HCT116 (cell line): Measurements from ENCODE around the gene MEGF8. TPM values are rescaled to one million over a fixed set of nuclear protein-coding genes. Genes with fewer than 3 reads are reported as not detected.

ENCODE experiments used
- ATAC-seq: fragments of 200-7000 bp; cut with Tn5 transposase; 2 replicates; pipeline ENCODE4 v1.9.1; 2020; ENCODE audit warnings: mild to moderate bottlenecking, moderate library complexity
- BruUV-seq: library from RNA; stranded (reverse); fragments of 400-500 nt; replicated peaks from 2 replicates; lab custom pipeline; 2021; lab: Mats Ljungman, UMichigan
- CTCF ChIA-PET: fragments of 300-600 bp; sonication (Branson Sonifier 250); formaldehyde crosslinking; loops from one replicate; lab custom pipeline; 2021; ENCODE audit warnings: antibody characterized with exemption; lab: Charles Lee
- POLR2A ChIA-PET: fragments of 300-600, 350-600 bp; sonication (Branson Sonifier 250); formaldehyde crosslinking; loops from one replicate; lab custom pipeline; 2021; ENCODE audit warnings: antibody characterized with exemption; lab: Charles Lee
- RAD21 ChIA-PET, 2 experiments: fragments of 300-600 bp; sonication (Branson Sonifier 250); formaldehyde crosslinking; loops; one replicate each; lab custom pipeline; 2023; ENCODE audit warnings: low total read pairs in 2 of 2; ENCODE audit not compliant: uncharacterized antibody in 2 of 2, unreplicated experiment in 2 of 2, low non-redundant PET in 1 of 2; lab: Charles Lee
- DNase-seq: peaks from one replicate; pipeline ENCODE4 v3.0.0-alpha.2; 2010; ENCODE audit warnings: low read depth, low spot score
- H2AFZ ChIP-seq: fragments of 200-600 bp; shearing (Covaris generic), sonication (generic); 2 replicates; pipeline ENCODE4 v1.6.1; 2017; ENCODE audit warnings: low read depth, mixed run types, mixed read lengths, antibody characterized with exemption, low read length; ENCODE audit not compliant: poor library complexity, severe bottlenecking
- H3K27ac ChIP-seq: 2 replicates; pipeline ENCODE4 v1.5.1; 2012; ENCODE audit warnings: low read depth, low read length
- H3K27me3 ChIP-seq: fragments of 200-600 bp; sonication (generic); 2 replicates; pipeline ENCODE4 v1.6.1; 2016; ENCODE audit warnings: mixed run types, low read length, mixed read lengths; ENCODE audit not compliant: insufficient read depth
- H3K36me3 ChIP-seq, 2 experiments: fragments of 200-500 bp in 1 of 2; fragments of 200-600 bp in 1 of 2; sonication (Bioruptor generic) in 1 of 2; sonication (generic) in 1 of 2; 2 replicates each; pipeline versions ENCODE4 v1.5.1 to v1.6.1; 2014 to 2016; ENCODE audit warnings: low read length in 2 of 2, inconsistent platforms in 1 of 2, mixed read lengths in 1 of 2, mixed run types in 1 of 2; ENCODE audit not compliant: insufficient read depth in 2 of 2, control insufficient read depth in 1 of 2
- H3K4me1 ChIP-seq, 2 experiments: fragments of 200-600 bp in 1 of 2; sonication (generic) in 1 of 2; 2 replicates each; pipeline versions ENCODE4 v1.5.1 to v1.6.1; 2012 to 2017; ENCODE audit warnings: low read length in 2 of 2, inconsistent platforms in 1 of 2, mild to moderate bottlenecking in 1 of 2, mixed read lengths in 1 of 2, mixed run types in 1 of 2, moderate library complexity in 1 of 2; ENCODE audit not compliant: insufficient read depth in 2 of 2, control insufficient read depth in 1 of 2
- H3K4me2 ChIP-seq: fragments of 200-600 bp; sonication (generic); 2 replicates; pipeline ENCODE4 v1.6.1; 2017; ENCODE audit warnings: mixed run types, low read length, mixed read lengths
- H3K4me3 ChIP-seq, 2 experiments: fragments of 200-600 bp in 1 of 2; sonication (generic) in 1 of 2; replicated peaks in 1 of 2; 2 replicates each; pipeline ENCODE4 v1.5.1; 2011 to 2016; ENCODE audit warnings: low read length in 2 of 2, control low read depth in 1 of 2, low read depth in 1 of 2, mild to moderate bottlenecking in 1 of 2, mixed read lengths in 1 of 2, mixed run types in 1 of 2
- H3K79me2 ChIP-seq: fragments of 200-600 bp; sonication (generic); 2 replicates; pipeline ENCODE4 v1.6.1; 2017; ENCODE audit warnings: mild to moderate bottlenecking, mixed run types, low read length, moderate library complexity, mixed read lengths; ENCODE audit not compliant: insufficient read depth
- H3K9ac ChIP-seq: fragments of 200-600 bp; sonication (generic); 2 replicates; pipeline ENCODE4 v1.6.1; 2016; ENCODE audit warnings: low read length, mixed read lengths
- H3K9me2 ChIP-seq: fragments of 200-600 bp; sonication (generic), shearing (Covaris generic); 2 replicates; pipeline ENCODE4 v1.6.1; 2017; ENCODE audit warnings: mixed run types, mild to moderate bottlenecking, moderate library complexity; ENCODE audit not compliant: insufficient read depth
- H3K9me3 ChIP-seq, 2 experiments: fragments of 200-500 bp in 1 of 2; fragments of 200-600 bp in 1 of 2; sonication (Bioruptor generic) in 1 of 2; sonication (generic) in 1 of 2; 2 replicates each; pipeline ENCODE4 v1.6.1; 2014 to 2017; ENCODE audit warnings: low read length in 2 of 2, mixed read lengths in 2 of 2, inconsistent platforms in 1 of 2, low read depth in 1 of 2, mild to moderate bottlenecking in 1 of 2, mixed run types in 1 of 2, moderate library complexity in 1 of 2; ENCODE audit not compliant: control insufficient read depth in 1 of 2, insufficient read depth in 1 of 2
- H4K20me1 ChIP-seq: fragments of 200-600 bp; sonication (generic), shearing (Covaris generic); 2 replicates; pipeline ENCODE4 v1.6.1; 2017; ENCODE audit warnings: mixed run types, mild to moderate bottlenecking, moderate library complexity; ENCODE audit not compliant: insufficient read depth
- EGR1 ChIP-seq: IDR thresholded peaks from 2 replicates; pipeline ENCODE4 v1.6.1; 2012; ENCODE audit warnings: low read depth
- ELF1 ChIP-seq: IDR thresholded peaks from 2 replicates; pipeline ENCODE4 v1.6.1; 2012; ENCODE audit warnings: low read depth, borderline replicate concordance
- FOSL1 ChIP-seq: IDR thresholded peaks from 2 replicates; pipeline ENCODE4 v1.6.1; 2012; ENCODE audit warnings: low read depth
- JUND ChIP-seq: IDR thresholded peaks from 2 replicates; pipeline ENCODE4 v1.6.1; 2012
- POLR2A ChIP-seq: IDR thresholded peaks from 2 replicates; pipeline ENCODE4 v1.7.0; 2011; ENCODE audit warnings: borderline replicate concordance; ENCODE audit not compliant: insufficient read depth, insufficient read length; ENCODE audit errors: extremely low read depth
- POLR2AphosphoS5 ChIP-seq: IDR thresholded peaks from 2 replicates; pipeline ENCODE4 v1.6.1; 2011; ENCODE audit warnings: mild to moderate bottlenecking, low read depth, low read length, moderate library complexity
- SRF ChIP-seq: IDR thresholded peaks from 2 replicates; pipeline ENCODE4 v1.6.1; 2012; ENCODE audit warnings: low read depth
- ZFX ChIP-seq: fragments of 450-650 bp; IDR thresholded peaks from 2 replicates; pipeline ENCODE4 v1.6.1; 2017
- intact Hi-C: fragments of 100-400 bp; cut with micrococcal nuclease; formaldehyde crosslinking; loops from 2 replicates; pipeline ENCODE4 v1.10.0; 2022
- total RNA-seq: library from RNA; stranded (reverse); gene quantifications from one replicate; pipeline ENCODE4 v1.2.1, GENCODE V29; 2021; ENCODE audit not compliant: unreplicated experiment
- TF ChIP-seq, protein P1 (sequence below), 3 experiments: fragments of 200-600 bp in 1 of 3; sonication (generic) in 1 of 3; IDR thresholded peaks in 2 of 3; conservative IDR thresholded peaks in 1 of 3; 2 replicates each; pipeline ENCODE4 v1.5.1; 2012 to 2017; ENCODE audit warnings: low read depth in 2 of 3, low read length in 2 of 3, antibody characterized with exemption in 1 of 3, borderline replicate concordance in 1 of 3, control low read depth in 1 of 3, mild to moderate bottlenecking in 1 of 3, mixed read lengths in 1 of 3, mixed run types in 1 of 3, moderate library complexity in 1 of 3; ENCODE audit not compliant: insufficient read depth in 1 of 3
- TF ChIP-seq, protein P2 (sequence below): IDR thresholded peaks from 2 replicates; pipeline ENCODE4 v1.6.1; 2012; ENCODE audit warnings: low read depth

Gene MEGF8
- total RNA-seq, 1 experiment from 2014 or later = 24.0 TPM

DNA sequence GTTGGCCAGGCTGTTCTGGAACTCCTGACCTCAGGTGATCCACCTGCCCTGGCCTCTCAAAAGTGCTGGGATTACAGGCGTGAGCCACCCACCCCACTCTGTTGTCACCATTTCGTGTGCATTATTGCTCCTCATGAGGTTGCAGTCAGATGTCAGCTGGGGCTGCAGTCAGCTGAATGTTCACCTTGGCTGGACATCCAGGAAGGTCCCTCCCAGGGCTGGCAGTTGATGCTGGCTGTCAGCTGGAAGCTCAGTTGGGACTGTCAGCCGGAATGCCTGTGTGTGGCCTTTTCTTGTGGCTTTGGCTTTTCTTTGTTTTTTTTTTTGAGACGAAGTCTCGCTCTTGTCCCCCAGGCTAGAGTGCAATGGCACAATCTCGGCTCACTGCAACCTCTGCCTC, 6.6 kb downstream of the MEGF8 start:
- no peak overlapping the region for H2AFZ ChIP-seq
- ChIA-PET CTCF (interaction anchor here (0.9 kb wide), 1 partner anchor 12 kb away, joined by 3 read pairs; no protein-coding TSS in a partner anchor), POLR2A (no interaction called here), RAD21 (no interaction called here)
- ATAC-seq (no peak), DNase-seq (no peak)
- no peak overlapping the region for H3K4me3 ChIP-seq
- peaks cover 3 to 5% of the 10 kb centered on the region in 2 experiments for H3K4me1 ChIP-seq
- intact Hi-C loops = no loop called here
- no TSS peak for BruUV-seq
- no peak overlapping the region for H3K9ac ChIP-seq
- H3K9me2 ChIP-seq = no peaks in the 10 kb centered on the region
- H3K4me2 ChIP-seq = no peak overlapping the region
- H3K9me3 ChIP-seq = no peaks in the 10 kb centered on the region
- H3K27me3 ChIP-seq = no peaks in the 10 kb centered on the region
- H3K27ac ChIP-seq = no peak overlapping the region
- no peak for TF ChIP-seq POLR2A
- TF ChIP-seq FOSL1 = no peak
- no peaks in the 10 kb centered on the region for H4K20me1 ChIP-seq
- H3K36me3 ChIP-seq = no peaks in the 10 kb centered on the region; a peak in 1 of 4 replicates
- H3K79me2 ChIP-seq = peaks cover 5% of the 10 kb centered on the region; the same call in 1 of the 2 replicates

DNA sequence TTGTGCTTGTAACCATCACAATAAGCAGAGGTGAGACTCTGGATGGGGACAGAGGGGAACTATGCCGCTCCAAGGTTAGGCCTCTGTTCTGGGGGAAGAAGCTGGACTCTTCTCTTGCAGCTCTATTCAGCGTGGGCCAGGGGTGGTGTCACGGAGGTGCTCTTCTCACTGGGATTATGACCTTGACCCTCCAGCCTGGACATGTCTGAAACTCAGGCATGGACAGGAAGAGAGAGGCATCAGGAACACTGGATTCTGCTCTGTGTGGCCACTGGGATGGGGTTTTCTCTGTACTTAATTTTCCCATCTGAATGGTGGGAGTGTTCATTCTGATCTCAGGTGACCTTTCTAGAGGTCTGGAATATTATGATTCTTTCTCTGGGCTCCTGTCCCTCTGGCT, 7.6 kb downstream of the MEGF8 start:
- no peak overlapping the region for H3K9ac ChIP-seq
- H3K79me2 ChIP-seq = no peaks in the 10 kb centered on the region; the same call in 1 of the 2 replicates
- no peaks in the 10 kb centered on the region for H3K27me3 ChIP-seq
- no peak overlapping the region for H3K4me3 ChIP-seq
- no peaks in the 10 kb centered on the region for H3K4me1 ChIP-seq
- ATAC-seq = no peak
- ChIA-PET CTCF (interaction anchor here (0.9 kb wide), 1 partner anchor 11 kb away, joined by 3 read pairs; no protein-coding TSS in a partner anchor), POLR2A (no interaction called here), RAD21 (no interaction called here)
- H3K27ac ChIP-seq = no peak overlapping the region
- no peaks in the 10 kb centered on the region for H3K9me3 ChIP-seq
- no TSS peak for BruUV-seq
- no peaks in the 10 kb centered on the region for H3K9me2 ChIP-seq
- H3K36me3 ChIP-seq = peaks cover 0 to 2% of the 10 kb centered on the region in 2 experiments; a peak in 2 of 4 replicates
- H2AFZ ChIP-seq = no peak overlapping the region
- no peak overlapping the region for H3K4me2 ChIP-seq
- TF ChIP-seq EGR1 (no peak), SRF (no peak), ZFX (no peak), POLR2A (no peak), JUND (no peak), POLR2AphosphoS5 (no peak), ELF1 (no peak)
- TF ChIP-seq, protein P1, sequence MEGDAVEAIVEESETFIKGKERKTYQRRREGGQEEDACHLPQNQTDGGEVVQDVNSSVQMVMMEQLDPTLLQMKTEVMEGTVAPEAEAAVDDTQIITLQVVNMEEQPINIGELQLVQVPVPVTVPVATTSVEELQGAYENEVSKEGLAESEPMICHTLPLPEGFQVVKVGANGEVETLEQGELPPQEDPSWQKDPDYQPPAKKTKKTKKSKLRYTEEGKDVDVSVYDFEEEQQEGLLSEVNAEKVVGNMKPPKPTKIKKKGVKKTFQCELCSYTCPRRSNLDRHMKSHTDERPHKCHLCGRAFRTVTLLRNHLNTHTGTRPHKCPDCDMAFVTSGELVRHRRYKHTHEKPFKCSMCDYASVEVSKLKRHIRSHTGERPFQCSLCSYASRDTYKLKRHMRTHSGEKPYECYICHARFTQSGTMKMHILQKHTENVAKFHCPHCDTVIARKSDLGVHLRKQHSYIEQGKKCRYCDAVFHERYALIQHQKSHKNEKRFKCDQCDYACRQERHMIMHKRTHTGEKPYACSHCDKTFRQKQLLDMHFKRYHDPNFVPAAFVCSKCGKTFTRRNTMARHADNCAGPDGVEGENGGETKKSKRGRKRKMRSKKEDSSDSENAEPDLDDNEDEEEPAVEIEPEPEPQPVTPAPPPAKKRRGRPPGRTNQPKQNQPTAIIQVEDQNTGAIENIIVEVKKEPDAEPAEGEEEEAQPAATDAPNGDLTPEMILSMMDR (IDR thresholded peaks at IDR 0.05 in 2 of 3, conservative IDR thresholded peaks at IDR 0.05 in 1 of 3; ENCODE audit: borderline replicate concordance in 1 of 3, insufficient read depth in 1 of 3, low read depth in 2 of 3, low read length in 2 of 3) = no peak
- TF ChIP-seq, protein P2, sequence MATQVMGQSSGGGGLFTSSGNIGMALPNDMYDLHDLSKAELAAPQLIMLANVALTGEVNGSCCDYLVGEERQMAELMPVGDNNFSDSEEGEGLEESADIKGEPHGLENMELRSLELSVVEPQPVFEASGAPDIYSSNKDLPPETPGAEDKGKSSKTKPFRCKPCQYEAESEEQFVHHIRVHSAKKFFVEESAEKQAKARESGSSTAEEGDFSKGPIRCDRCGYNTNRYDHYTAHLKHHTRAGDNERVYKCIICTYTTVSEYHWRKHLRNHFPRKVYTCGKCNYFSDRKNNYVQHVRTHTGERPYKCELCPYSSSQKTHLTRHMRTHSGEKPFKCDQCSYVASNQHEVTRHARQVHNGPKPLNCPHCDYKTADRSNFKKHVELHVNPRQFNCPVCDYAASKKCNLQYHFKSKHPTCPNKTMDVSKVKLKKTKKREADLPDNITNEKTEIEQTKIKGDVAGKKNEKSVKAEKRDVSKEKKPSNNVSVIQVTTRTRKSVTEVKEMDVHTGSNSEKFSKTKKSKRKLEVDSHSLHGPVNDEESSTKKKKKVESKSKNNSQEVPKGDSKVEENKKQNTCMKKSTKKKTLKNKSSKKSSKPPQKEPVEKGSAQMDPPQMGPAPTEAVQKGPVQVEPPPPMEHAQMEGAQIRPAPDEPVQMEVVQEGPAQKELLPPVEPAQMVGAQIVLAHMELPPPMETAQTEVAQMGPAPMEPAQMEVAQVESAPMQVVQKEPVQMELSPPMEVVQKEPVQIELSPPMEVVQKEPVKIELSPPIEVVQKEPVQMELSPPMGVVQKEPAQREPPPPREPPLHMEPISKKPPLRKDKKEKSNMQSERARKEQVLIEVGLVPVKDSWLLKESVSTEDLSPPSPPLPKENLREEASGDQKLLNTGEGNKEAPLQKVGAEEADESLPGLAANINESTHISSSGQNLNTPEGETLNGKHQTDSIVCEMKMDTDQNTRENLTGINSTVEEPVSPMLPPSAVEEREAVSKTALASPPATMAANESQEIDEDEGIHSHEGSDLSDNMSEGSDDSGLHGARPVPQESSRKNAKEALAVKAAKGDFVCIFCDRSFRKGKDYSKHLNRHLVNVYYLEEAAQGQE = no peak
- H4K20me1 ChIP-seq = no peaks in the 10 kb centered on the region
- DNase-seq = no peak
- intact Hi-C loops = no loop called here
